Uterus (tissue), 4 donors: ENCODE data around the gene PALS2. TPM values are rescaled to one million over a fixed set of nuclear protein-coding genes. Genes with fewer than 3 reads are reported as not detected.

ENCODE experiments used
- DNase-seq, 2 donors: peaks; one replicate each; pipeline ENCODE4 v3.0.0-alpha.2; 2019 to 2020
- H3K27ac ChIP-seq, 2 donors: fragments of 200-600 bp; sonication (generic); 1 replicate in 1 of 2; 2 replicates in 1 of 2; pipeline ENCODE4 v1.5.1; 2016 to 2018
- H3K27me3 ChIP-seq, 2 donors: fragments of 200-600 bp; sonication (generic); one replicate each; pipeline ENCODE4 v1.5.1; 2018 to 2019; ENCODE audit warnings: control low read depth in 1 of 2
- H3K36me3 ChIP-seq, 2 donors: fragments of 200-600 bp; sonication (generic); one replicate each; pipeline ENCODE4 v1.5.1; 2019; ENCODE audit warnings: control low read depth in 1 of 2
- H3K4me1 ChIP-seq, 2 donors: fragments of 200-600 bp; sonication (generic); one replicate each; pipeline ENCODE4 v1.5.1; 2018 to 2019; ENCODE audit warnings: control low read depth in 1 of 2
- H3K4me3 ChIP-seq, 2 donors: fragments of 200-600 bp; sonication (generic); 1 replicate in 1 of 2; 2 replicates in 1 of 2; pipeline ENCODE4 v1.5.1; 2018 to 2019; ENCODE audit warnings: mild to moderate bottlenecking in 1 of 2
- H3K9me3 ChIP-seq, 2 donors: fragments of 200-600 bp; sonication (generic); one replicate each; pipeline ENCODE4 v1.5.1; 2019; ENCODE audit warnings: control low read depth in 1 of 2
- CTCF ChIP-seq, 4 experiments: fragments of 200-600 bp in 2 of 4; fragments of 450-650 bp in 2 of 4; sonication (generic) in 2 of 4; IDR thresholded peaks; one replicate each; pipeline ENCODE4 v1.5.1; 2016 to 2019; ENCODE audit warnings: antibody characterized with exemption in 4 of 4, mild to moderate bottlenecking in 2 of 4, moderate library complexity in 1 of 4
- POLR2A ChIP-seq, 2 donors: fragments of 450-650 bp; IDR thresholded peaks; one replicate each; pipeline ENCODE4 v1.6.1; 2016; ENCODE audit warnings: antibody characterized with exemption in 2 of 2, mild to moderate bottlenecking in 1 of 2, moderate library complexity in 1 of 2
- intact Hi-C: fragments of 100-400 bp; cut with DNase I; formaldehyde crosslinking; loops from one replicate; pipeline ENCODE4 v1.15.1; 2023; ENCODE audit warnings: low total_unique reads
- small RNA-seq: library from RNA; depleted of rRNA; stranded (forward); fragments of <200 nt; gene quantifications from one replicate; pipeline ENCODE3, GENCODE V24; 2016
- total RNA-seq, 4 donors: library from RNA; depleted of rRNA in 3 of 4; stranded (reverse); fragments of >200 nt in 3 of 4; gene quantifications; one replicate each; pipeline versions ENCODE4 v1.1.0 to v1.2.4, GENCODE V29; 2014 to 2023
- donor health status: DM: yes; HTN: yes; CAD: no.

PALS2 gene
- total RNA-seq, 4 donors from 2014 or later = 4.7 to 45.4 (median 36.8) TPM

- DNase-seq = no peak
- intact Hi-C loops = no loop called here
- H3K27ac ChIP-seq = no peak overlapping the region
- TF ChIP-seq CTCF (IDR thresholded peaks at IDR 0.05) (no peak), POLR2A (IDR thresholded peaks at IDR 0.05) (no peak)
- H3K9me3 ChIP-seq = no peaks in the 10 kb centered on the region
- no peaks in the 10 kb centered on the region for H3K36me3 ChIP-seq
- H3K4me3 ChIP-seq = no peak overlapping the region
- no peaks in the 10 kb centered on the region for H3K27me3 ChIP-seq
- H3K4me1 ChIP-seq = no peaks in the 10 kb centered on the region
Measured at GRCh38 chr7:24609570-24609969, 36.3 kb downstream of the PALS2 start.

- H3K27me3 ChIP-seq = no peaks in the 10 kb centered on the region
- H3K9me3 ChIP-seq = no peaks in the 10 kb centered on the region
- no peak for TF ChIP-seq CTCF (IDR thresholded peaks at IDR 0.05)
- TF ChIP-seq POLR2A (IDR thresholded peaks at IDR 0.05) = no peak
- DNase-seq = no peak
- H3K4me3 ChIP-seq = no peak overlapping the region
- no peak overlapping the region for H3K27ac ChIP-seq
- no peaks in the 10 kb centered on the region for H3K4me1 ChIP-seq
- intact Hi-C loops = no loop called here
- no peaks in the 10 kb centered on the region for H3K36me3 ChIP-seq
Measured at GRCh38 chr7:24611130-24611529, 37.9 kb downstream of the PALS2 start.

GRCh38 chr7:24617957-24618616 is 44.8 kb downstream of the PALS2 start:
- no peaks in the 10 kb centered on the region for H3K36me3 ChIP-seq
- no peak for TF ChIP-seq CTCF (IDR thresholded peaks at IDR 0.05)
- TF ChIP-seq POLR2A (IDR thresholded peaks at IDR 0.05) = no peak
- H3K27me3 ChIP-seq = no peaks in the 10 kb centered on the region
- no peaks in the 10 kb centered on the region for H3K4me1 ChIP-seq
- H3K27ac ChIP-seq = no peak overlapping the region
- H3K9me3 ChIP-seq = peaks cover 0 to 3% of the 10 kb centered on the region in 2 donors
- H3K4me3 ChIP-seq = no peak overlapping the region
- intact Hi-C loops = no loop called here
- DNase-seq = no peak

GRCh38 chr7:24619978-24620377 is 46.7 kb downstream of the PALS2 start:
- no peak for DNase-seq
- no peaks in the 10 kb centered on the region for H3K27me3 ChIP-seq
- intact Hi-C loops = no loop called here
- no peaks in the 10 kb centered on the region for H3K4me1 ChIP-seq
- peaks cover 0 to 3% of the 10 kb centered on the region in 2 donors for H3K9me3 ChIP-seq
- no peak for TF ChIP-seq POLR2A (IDR thresholded peaks at IDR 0.05)
- no peak for TF ChIP-seq CTCF (IDR thresholded peaks at IDR 0.05)
- H3K27ac ChIP-seq = no peak overlapping the region
- no peaks in the 10 kb centered on the region for H3K36me3 ChIP-seq
- H3K4me3 ChIP-seq = no peak overlapping the region

- Histone ChIP-seq H3K27me3 (no peaks in the 10 kb centered on the region), H3K9me3 (no peaks in the 10 kb centered on the region), H3K27ac (no peak overlapping the region), H3K4me1 (no peaks in the 10 kb centered on the region), H3K4me3 (no peak overlapping the region), H3K36me3 (no peaks in the 10 kb centered on the region)
- intact Hi-C loops = no loop called here
- TF ChIP-seq CTCF (IDR thresholded peaks at IDR 0.05) = no peak
- TF ChIP-seq POLR2A (IDR thresholded peaks at IDR 0.05) = no peak
- no peak for DNase-seq
Measured at GRCh38 chr7:24622646-24623182, 49.5 kb downstream of the PALS2 start.

Small RNA genes within 50 kb of the gene (small RNA-seq; reads per million reads assigned to genes)
- gene RNU6-1103P = not detected
- not detected for gene SUMO2P14

Other genes with a start within 250 kb of the PALS2 start
- 10 to 100 TPM; 10.8 to 25.5 (median 20.8) TPM for gene GSDME, start 184.0 kb downstream of the PALS2 start, total RNA-seq